HUES48 (cell line): Measurements from ENCODE around the gene FBXO34.
"Not testable (repeated sequence)": the region's sequence is repeated elsewhere in the genome, so short reads cannot be mapped to it uniquely, and the experiment has no call there.

Experiments
- H3K27ac ChIP-seq: one replicate; pipeline ENCODE4 v1.7.0; 2013; ENCODE audit warnings: low read depth, low read length, inconsistent platforms
- H3K27me3 ChIP-seq: 2 replicates; pipeline ENCODE4 v1.6.1; 2013; ENCODE audit warnings: mild to moderate bottlenecking, low read length; ENCODE audit not compliant: control insufficient read depth, insufficient read depth
- H3K36me3 ChIP-seq: 2 replicates; pipeline ENCODE4 v1.6.1; 2013; ENCODE audit warnings: low read length; ENCODE audit not compliant: control insufficient read depth, insufficient read depth
- H3K4me1 ChIP-seq: 2 replicates; pipeline ENCODE4 v1.6.1; 2013; ENCODE audit warnings: mild to moderate bottlenecking, low read length; ENCODE audit not compliant: control insufficient read depth, insufficient read depth
- H3K4me3 ChIP-seq: 2 replicates; pipeline ENCODE4 v1.5.1; 2013; ENCODE audit warnings: mild to moderate bottlenecking, low read depth, low read length
- H3K9ac ChIP-seq: 2 replicates; pipeline ENCODE4 v1.6.1; 2013; ENCODE audit warnings: mild to moderate bottlenecking, low read depth, low read length, moderate library complexity
- H3K9me3 ChIP-seq: 2 replicates; pipeline ENCODE4 v1.6.1; 2013; ENCODE audit warnings: low read length; ENCODE audit not compliant: control insufficient read depth, insufficient read depth

FBXO34 gene

DNA sequence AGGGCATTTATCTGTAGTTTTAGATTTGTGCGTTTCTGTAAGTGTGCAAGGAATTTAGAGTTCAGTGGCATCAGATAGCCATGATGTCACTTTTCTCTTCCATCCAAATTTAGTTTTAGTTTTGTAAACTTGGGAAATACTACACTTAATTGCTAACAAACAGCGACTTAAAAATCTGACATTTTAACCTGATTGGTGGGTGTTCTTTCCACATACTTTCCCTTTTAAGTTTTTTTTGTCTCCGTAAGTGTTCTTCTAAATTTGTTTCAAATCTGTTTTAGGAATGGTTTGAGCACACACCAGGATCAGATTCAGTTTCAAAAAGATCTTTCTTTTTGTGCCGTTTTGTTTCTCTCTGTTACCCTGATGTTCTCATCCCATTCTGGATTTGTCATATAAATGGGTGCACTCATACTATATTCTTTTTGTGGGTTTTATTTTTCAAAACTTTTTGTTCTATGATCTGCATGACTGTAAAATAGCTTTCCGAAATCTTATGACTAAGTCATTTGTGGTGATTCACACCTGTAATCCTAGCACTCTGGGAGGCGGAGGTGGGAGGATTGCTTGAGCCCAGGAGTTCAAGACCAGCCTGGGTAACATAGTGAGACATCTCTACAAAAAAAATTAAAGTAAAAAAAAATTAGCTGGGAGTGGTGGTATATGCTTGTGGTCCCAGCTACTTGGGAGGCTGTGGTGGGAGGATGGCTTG is 58.9 kb downstream of the FBXO34 start:
- Histone ChIP-seq H3K4me1 (peaks cover 13% of the 10 kb centered on the region), H3K36me3 (no peaks in the 10 kb centered on the region), H3K27ac (no peak overlapping the region), H3K9ac (no peak overlapping the region), H3K27me3 (no peaks in the 10 kb centered on the region), H3K4me3 (no peak overlapping the region), H3K9me3 (no peaks in the 10 kb centered on the region)

GRCh38 chr14:55332654-55333570 is 61.7 kb downstream of the FBXO34 start:
- Histone ChIP-seq H3K4me1 (peaks cover 13% of the 10 kb centered on the region), H3K9ac (no peak overlapping the region), H3K9me3 (no peaks in the 10 kb centered on the region), H3K36me3 (no peaks in the 10 kb centered on the region), H3K4me3 (no peak overlapping the region), H3K27me3 (no peaks in the 10 kb centered on the region), H3K27ac (no peak overlapping the region)

DNA sequence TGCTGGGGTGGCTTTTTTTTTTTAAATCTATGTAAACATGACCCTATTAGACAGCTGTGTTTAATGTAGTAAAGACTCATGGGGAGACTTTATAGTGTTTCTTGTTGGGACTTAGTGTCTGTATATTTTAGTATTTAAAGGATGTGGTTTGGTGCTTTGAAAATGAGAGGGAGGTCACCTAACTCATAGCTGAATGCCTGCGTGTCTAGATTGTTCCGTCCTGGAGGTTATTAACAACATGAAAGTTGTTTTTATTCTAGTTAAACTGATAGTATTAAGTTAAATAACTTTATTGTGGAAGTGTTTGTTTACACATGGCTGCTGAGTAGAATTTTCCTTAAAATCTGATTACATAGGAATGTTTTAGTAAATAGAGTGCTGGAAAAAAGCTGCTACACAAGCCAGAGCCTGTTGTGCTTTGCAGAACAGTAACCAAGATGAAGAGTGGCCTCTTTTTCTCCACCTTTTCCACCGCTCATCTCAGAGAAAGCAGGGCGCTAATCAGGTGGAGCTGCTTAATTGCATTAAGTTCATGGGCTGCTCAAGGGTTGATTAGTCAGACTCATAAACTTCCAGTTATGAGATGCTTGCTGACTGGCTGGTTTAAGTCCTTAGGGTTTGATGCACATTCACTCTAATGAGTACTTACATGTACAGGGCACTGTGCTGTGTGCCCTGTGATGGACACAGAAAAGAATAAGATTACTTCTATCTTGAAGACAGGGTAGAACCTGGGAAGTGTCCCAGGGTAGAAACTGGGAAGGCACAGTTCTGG is 62.7 kb downstream of the FBXO34 start:
- Histone ChIP-seq H3K9me3 (no peaks in the 10 kb centered on the region), H3K4me3 (no peak overlapping the region)

GRCh38 chr14:55336162-55336561 is 64.9 kb downstream of the FBXO34 start:
- Histone ChIP-seq H3K27me3 (no peaks in the 10 kb centered on the region), H3K4me1 (peaks cover 23% of the 10 kb centered on the region), H3K9ac (no peak overlapping the region), H3K4me3 (no peak overlapping the region), H3K36me3 (no peaks in the 10 kb centered on the region), H3K9me3 (no peaks in the 10 kb centered on the region), H3K27ac (no peak overlapping the region)

More for the DNA sequence above, 62.7 kb downstream of the FBXO34 start:
- H3K4me1 ChIP-seq = peaks cover 9% of the 10 kb centered on the region; the same call in 1 of the 2 replicates
- H3K27me3 ChIP-seq = no peaks in the 10 kb centered on the region
- H3K27ac ChIP-seq = no peak overlapping the region
- H3K36me3 ChIP-seq = no peaks in the 10 kb centered on the region
- H3K9ac ChIP-seq = no peak overlapping the region

GRCh38 chr14:55336691-55337090 is 65.5 kb downstream of the FBXO34 start:
- Histone ChIP-seq H3K36me3 (no peaks in the 10 kb centered on the region), H3K4me1 (peaks cover 23% of the 10 kb centered on the region), H3K27me3 (no peaks in the 10 kb centered on the region), H3K9ac (no peak overlapping the region), H3K9me3 (no peaks in the 10 kb centered on the region), H3K27ac (no peak overlapping the region), H3K4me3 (no peak overlapping the region)

- Histone ChIP-seq H3K27me3 (no peaks in the 10 kb centered on the region), H3K36me3 (no peaks in the 10 kb centered on the region), H3K9me3 (no peaks in the 10 kb centered on the region), H3K4me1 (peaks cover 15% of the 10 kb centered on the region), H3K27ac (peak overlapping the region; percentile 27), H3K4me3 (no peak overlapping the region), H3K9ac (no peak overlapping the region)
These were observed 68.5 kb downstream of the FBXO34 start for GRCh38 chr14:55339770-55340169.

DNA sequence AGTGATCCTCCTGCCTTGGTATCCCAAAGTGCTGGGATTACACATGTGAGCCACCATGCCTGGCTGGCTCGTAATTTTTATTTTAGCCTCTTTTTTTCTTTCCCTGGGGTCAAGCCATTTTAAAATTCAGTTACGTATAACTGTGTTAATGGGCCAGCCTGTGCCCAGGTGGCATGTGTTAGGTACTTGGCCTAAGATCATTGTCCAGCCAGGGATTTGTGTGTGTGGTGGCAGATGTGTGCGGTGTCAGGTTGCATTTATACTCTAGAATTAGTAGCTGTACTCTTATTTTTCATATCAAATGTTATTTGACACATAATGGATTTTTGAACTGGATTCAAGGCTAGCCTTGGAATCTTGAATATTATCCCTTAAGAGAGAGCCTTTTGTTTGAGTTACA is 69.3 kb downstream of the FBXO34 start:
- Histone ChIP-seq H3K36me3 (no peaks in the 10 kb centered on the region), H3K4me1 (peaks cover 15% of the 10 kb centered on the region), H3K9ac (no peak overlapping the region), H3K27me3 (no peaks in the 10 kb centered on the region), H3K4me3 (no peak overlapping the region), H3K9me3 (no peaks in the 10 kb centered on the region), H3K27ac (no peak overlapping the region)

- Histone ChIP-seq H3K4me3 (no peak overlapping the region), H3K27me3 (no peaks in the 10 kb centered on the region), H3K4me1 (peaks cover 15% of the 10 kb centered on the region), H3K9ac (no peak overlapping the region), H3K9me3 (no peaks in the 10 kb centered on the region), H3K27ac (no peak overlapping the region), H3K36me3 (no peaks in the 10 kb centered on the region)
These were observed 70.6 kb downstream of the FBXO34 start for GRCh38 chr14:55341781-55342180.

GRCh38 chr14:55344582-55345163 is 73.5 kb downstream of the FBXO34 start:
- not testable (repeated sequence) for H3K27ac ChIP-seq, H3K4me1 ChIP-seq, H3K4me3 ChIP-seq, H3K27me3 ChIP-seq, H3K36me3 ChIP-seq, H3K9me3 ChIP-seq, H3K9ac ChIP-seq

- H3K36me3 ChIP-seq = peaks cover 18% of the 10 kb centered on the region
- no peak overlapping the region for H3K9ac ChIP-seq
- H3K4me3 ChIP-seq = no peak overlapping the region
These were observed 75.8 kb downstream of the FBXO34 start for GRCh38 chr14:55347040-55347439.

More at GRCh38 chr14:55347040-55347439, 75.8 kb downstream of the FBXO34 start:
- H3K27ac ChIP-seq = no peak overlapping the region
- no peaks in the 10 kb centered on the region; the same call in 1 of the 2 replicates for H3K4me1 ChIP-seq
- H3K9me3 ChIP-seq = no peaks in the 10 kb centered on the region
- H3K27me3 ChIP-seq = no peaks in the 10 kb centered on the region
